IPS-11a (cell line): ENCODE data around the gene KISS1R.
"Not testable (repeated sequence)": the region's sequence is repeated elsewhere in the genome, so short reads cannot be mapped to it uniquely, and the experiment has no call there.

Source experiments
- H3K4me3 ChIP-seq: one replicate; pipeline ENCODE4 v1.5.1; 2013; ENCODE audit warnings: low read depth, low read length, control low read depth

Gene KISS1R

DNA sequence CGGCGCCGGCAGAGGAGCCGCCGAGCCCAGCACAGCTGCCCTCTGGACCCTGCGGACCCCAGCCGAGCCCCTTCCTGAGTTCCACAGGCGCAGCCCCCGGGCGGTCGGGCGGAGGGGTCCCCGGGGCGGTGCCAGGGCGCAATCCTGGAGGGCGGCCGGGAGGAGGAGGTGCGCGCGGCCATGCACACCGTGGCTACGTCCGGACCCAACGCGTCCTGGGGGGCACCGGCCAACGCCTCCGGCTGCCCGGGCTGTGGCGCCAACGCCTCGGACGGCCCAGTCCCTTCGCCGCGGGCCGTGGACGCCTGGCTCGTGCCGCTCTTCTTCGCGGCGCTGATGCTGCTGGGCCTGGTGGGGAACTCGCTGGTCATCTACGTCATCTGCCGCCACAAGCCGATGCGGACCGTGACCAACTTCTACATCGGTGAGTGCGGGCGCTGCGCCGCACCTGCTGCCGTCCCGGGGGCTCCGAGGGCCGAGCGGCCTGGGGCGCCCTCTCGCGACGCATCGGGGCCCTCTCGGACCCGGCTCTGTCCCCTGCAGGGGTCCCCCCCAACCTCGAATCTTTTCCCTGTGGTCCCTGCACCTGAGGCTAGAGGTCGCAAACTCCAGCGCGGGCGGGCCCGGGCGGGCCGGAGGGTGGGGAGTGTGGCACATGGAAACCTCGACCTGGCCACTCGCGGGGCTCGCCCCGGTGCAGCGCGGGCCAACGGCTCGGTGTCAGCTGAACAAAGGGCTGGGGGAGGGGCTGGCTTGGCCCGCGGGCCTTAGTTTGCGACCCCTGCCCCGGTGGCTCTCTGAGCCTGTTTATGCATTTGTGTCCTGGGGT, at the start of gene KISS1R:
Gene KISS1R (plus strand): TSS at position 11 of the 829 bp plus-strand sequence. CDS start 170 bp downstream, at position 181.
- peak within 1 kb of the TSS; percentile 57 for H3K4me3 ChIP-seq

GRCh38 chr19:867855-868457, 49.2 kb upstream of the KISS1R start:
- H3K4me3 ChIP-seq, result no peak overlapping the region

DNA sequence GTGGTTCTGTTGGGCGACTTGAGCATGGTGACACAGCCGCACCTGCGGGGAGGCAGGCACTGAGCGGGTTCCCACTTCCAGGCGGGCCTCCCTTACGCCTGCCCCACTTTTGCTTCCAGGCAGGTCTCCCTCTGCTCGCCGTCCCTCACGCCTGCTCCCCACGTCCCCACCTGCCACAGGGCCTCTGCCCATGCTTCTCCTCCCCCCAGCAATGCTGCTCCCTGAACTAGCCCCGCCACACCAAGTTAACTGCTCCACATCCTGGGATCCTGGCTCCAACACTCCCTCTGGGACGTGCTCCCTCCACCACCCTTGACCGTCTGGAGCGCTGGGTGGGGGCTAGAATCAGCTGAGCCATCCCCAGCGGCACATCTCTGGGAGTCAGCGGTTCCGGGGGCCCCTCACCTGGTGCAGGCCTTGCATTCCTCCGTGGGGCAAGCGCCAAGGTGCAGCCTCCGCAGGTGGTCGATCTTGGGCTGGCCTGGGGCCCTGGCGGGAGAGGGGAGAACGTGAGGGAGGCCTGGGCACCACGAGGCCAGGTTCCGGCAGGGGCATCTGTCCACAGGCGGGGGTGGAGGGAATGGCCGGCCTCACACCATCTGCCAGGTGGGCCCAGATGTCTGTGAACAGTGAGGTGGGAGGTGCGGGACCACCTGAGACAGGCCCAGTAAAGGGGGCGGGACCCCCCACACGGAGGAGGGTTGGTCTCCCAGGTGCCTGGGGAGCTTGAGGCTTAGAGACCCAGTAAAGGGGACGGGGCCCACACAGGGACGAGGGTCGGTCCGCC, 48.5 kb upstream of the KISS1R start:
- H3K4me3 ChIP-seq, result no peak overlapping the region

- no peak overlapping the region for H3K4me3 ChIP-seq
Measured at GRCh38 chr19:869245-870177, 47.6 kb upstream of the KISS1R start.

DNA sequence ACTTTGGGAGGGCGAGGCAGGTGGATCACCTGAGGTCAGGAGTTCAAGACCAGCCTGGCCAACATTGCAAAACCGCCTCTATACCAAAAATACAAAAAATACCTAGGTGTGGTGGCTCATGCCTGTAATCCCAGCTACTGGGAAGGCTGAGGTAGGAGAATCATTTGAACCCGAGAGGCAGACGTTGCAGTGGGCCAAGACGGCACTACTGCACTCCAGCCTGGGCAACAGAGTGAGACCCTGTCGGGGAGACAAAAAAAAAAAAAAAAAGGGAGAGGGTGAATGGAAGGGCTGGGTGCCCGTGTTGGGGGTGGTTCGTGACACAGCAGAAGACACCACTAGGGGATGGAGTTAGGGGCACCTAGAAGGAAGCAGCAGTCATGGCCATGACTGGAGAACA, 46.8 kb upstream of the KISS1R start:
- no peak overlapping the region for H3K4me3 ChIP-seq

DNA sequence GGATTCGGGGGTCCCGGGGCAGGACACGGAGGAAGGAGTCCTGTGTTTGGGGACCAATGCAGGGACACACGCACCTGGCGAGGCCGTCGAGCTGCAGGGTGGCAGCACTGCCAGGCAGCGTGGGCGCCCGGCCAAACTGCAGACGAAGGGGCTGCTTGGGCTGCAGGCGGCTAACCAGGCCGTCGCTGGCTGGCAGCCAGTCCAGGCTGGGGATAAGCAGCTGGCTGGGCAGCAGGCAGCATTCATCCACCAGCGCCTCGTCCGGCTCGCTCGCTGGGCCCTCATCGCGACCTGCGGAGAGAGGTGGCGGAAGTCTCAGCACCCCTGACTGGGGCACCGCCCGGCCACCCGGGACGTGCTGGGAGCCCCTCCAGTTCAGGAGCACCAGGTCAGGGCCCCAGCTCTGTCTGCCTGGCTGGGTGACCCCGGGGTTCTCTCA, 46.2 kb upstream of the KISS1R start:
- no peak overlapping the region for H3K4me3 ChIP-seq

GRCh38 chr19:871446-872265, 45.5 kb upstream of the KISS1R start:
- H3K4me3 ChIP-seq, result no peak overlapping the region

- H3K4me3 ChIP-seq, result no peak overlapping the region
Measured at GRCh38 chr19:872266-872951, 44.7 kb upstream of the KISS1R start.

- no peak overlapping the region for H3K4me3 ChIP-seq
Measured at GRCh38 chr19:873084-873483, 44.0 kb upstream of the KISS1R start.

DNA sequence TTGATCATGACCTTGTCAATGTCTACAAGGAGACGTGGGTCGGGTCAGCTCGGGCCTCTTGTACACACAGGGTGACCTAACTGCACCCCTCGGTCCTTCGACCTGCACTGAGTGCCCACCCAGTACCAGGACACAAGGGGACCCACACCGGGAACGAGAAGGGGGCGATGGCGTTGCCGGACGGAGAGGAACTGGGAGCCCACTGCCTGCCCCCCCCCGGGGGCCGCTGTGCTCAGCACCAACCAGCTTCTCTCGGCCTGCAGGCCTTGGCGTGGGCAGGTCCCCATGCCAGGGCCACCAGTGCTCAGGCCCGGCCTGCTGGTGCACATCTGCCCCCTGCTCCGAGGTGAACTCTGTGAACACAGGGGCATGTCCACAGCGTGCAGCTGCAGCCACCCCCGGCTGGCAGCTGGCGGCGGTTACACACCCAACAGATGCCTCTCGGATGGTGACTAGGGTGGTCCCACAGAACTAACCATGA, 43.5 kb upstream of the KISS1R start:
- H3K4me3 ChIP-seq, result no peak overlapping the region

DNA sequence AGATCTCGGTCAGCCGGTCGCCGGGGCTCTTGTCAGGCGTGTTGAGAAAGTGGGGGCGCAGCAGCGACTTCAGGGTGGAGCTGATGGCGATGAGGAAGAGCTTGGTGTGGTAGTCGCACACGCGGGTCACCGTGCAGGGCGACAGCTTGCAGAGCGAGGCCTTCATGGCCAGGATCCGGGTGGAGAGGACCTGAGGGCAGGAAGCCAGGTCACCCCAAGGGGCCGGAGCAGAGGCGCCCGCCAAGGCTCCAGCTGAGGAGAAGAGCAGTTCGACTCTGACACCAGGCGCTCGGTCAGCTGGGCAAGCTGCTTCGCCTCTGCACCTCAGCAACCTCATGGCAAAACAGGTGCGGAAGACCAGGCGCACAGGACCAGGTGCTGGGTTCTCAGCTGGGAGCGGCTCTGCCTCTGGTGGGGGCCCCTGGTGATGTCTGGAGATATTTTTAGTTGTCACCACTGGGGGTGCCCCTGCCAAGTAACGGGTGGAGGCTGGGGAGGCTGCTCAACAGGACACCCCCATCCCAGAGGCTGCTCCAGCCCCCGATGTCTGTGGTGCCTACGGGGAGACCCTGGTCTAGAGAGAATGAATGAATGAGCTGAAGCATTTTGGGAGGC, 41.8 kb upstream of the KISS1R start:
- no peak overlapping the region for H3K4me3 ChIP-seq

DNA sequence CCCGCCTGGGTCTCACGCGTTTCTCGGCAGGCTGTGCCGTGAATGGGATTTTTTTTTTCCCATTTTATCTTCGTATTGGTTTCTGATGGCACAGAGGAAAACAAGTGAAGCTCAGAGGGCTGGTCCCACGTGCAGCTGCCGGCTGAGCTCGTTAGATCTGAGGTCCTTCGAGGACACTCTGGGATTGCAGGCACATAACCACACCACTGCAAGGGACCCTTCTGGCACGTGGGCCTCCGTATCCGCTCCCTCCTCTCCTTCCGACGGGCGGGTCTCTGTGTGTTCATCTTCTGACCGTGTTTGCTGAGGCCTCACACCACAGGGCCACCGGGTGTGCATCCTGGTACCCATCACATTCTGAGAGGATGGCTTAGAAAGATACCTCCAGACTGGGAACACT, 41.0 kb upstream of the KISS1R start:
- no peak overlapping the region for H3K4me3 ChIP-seq

DNA sequence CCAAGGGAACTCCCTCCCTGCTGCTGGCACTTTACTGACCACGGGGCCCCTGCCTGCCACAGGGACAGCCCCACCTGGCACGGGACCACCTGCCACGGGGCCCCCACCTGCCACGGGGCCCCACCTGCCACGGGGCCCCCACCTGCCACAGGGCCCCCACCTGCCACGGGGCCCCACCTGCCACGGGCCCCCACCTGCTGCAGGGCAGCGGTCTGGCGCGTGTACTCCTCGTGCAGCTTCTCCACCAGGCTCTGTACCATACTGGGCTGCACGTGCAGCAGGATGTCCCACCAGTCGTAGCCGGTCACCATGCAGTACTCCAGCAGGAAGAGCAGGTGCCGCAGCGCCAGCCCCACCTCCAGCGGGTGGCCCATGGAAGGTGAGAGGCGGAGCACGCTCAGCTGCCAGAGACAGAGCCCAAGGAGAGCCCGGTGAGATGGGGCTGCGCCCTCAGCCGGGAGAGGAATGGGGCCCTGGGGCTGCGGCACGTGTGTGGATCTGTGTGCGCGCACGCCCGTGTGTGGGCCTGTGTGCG, 40.3 kb upstream of the KISS1R start:
- no peak overlapping the region for H3K4me3 ChIP-seq

- not testable (repeated sequence) for H3K4me3 ChIP-seq
Measured at GRCh38 chr19:877992-878660, 39.0 kb upstream of the KISS1R start.

DNA sequence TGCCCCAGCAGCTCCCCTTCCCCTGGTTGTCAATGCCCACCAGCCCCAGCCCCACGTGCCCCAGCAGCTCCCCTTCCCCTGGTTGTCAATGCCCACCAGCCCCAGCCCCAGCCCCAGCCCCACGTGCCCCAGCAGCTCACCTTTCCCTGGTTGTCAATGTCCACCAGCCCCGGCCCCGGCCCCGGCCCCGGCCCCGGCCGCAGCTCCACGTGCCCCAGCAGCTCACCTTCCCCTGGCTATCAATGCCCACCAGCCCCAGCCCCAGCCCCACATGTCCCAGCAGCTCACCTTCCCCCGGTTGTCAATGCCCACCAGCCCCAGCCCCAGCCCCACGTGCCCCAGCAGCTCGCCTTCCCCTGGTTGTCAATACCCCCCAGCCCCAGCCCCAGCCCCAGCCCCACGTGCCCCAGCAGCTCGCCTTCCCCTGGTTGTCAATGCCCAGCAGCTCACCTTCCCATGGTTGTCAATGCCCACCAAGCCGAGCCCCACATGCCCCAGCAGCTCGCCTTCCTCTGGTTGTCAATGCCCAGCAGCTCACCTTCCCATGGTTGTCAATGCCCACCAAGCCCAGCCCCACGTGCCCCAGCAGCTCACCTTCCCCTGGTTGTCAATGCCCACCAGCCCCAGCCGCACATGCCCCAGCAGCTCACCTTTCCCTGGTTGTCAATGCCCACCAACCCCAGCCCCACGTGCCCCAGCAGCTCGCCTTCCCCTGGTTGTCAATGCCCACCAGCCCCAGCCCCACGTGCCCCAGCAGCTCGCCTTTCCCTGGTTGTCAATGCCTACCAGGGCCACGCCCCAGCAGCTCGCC, 38.2 kb upstream of the KISS1R start:
- H3K4me3 ChIP-seq, result not testable (repeated sequence)

GRCh38 chr19:879711-880438, 37.3 kb upstream of the KISS1R start:
- no peak overlapping the region for H3K4me3 ChIP-seq
